Natural killer cell treated with Interleukin-12 subunit alpha and Interleukin-12 subunit beta and Interleukin-15 and Interleukin-18, amount 100 ng/mL, for 72 hours (primary cell): ENCODE data around the gene EPS8L1. TPM values are rescaled to one million over a fixed set of nuclear protein-coding genes. Genes with fewer than 3 reads are reported as not detected.
A peak's percentile ranks its signal among the peaks of the same experiment; 100 is the strongest.
"Not testable (repeated sequence)": the region's sequence is repeated elsewhere in the genome, so short reads cannot be mapped to it uniquely, and the experiment has no call there.

ENCODE experiments used
- ATAC-seq, 2 donors: fragments of 150-1000 bp; cut with Tn5 transposase in 1 of 2; sonication (Bioruptor Pico), chemical (Tn5 transposase) in 1 of 2; 2 replicates each; pipeline ENCODE4 v1.10.0; 2021
- DNase-seq: peaks from one replicate; pipeline ENCODE4 v3.0.0; 2022; ENCODE audit warnings: low spot score
- H3K27ac Mint-ChIP-seq, 2 donors: 1 replicate in 1 of 2; 2 replicates in 1 of 2; pipeline ENCODE4 v1.8.0; 2022; ENCODE audit warnings: mixed read lengths in 2 of 2, mild to moderate bottlenecking in 1 of 2, moderate library complexity in 1 of 2
- H3K27me3 Mint-ChIP-seq, 2 donors: 1 replicate in 1 of 2; 2 replicates in 1 of 2; pipeline ENCODE4 v1.8.0; 2022; ENCODE audit warnings: mixed read lengths in 2 of 2
- H3K36me3 Mint-ChIP-seq: one replicate; pipeline ENCODE4 v1.8.0; 2022; ENCODE audit warnings: mixed read lengths
- H3K4me1 Mint-ChIP-seq, 2 donors: 1 replicate in 1 of 2; 2 replicates in 1 of 2; pipeline ENCODE4 v1.8.0; 2022; ENCODE audit warnings: low read depth in 2 of 2, mixed read lengths in 2 of 2, mild to moderate bottlenecking in 1 of 2
- H3K4me3 Mint-ChIP-seq: one replicate; pipeline ENCODE4 v1.8.0; 2022; ENCODE audit warnings: mixed read lengths
- H3K9me3 Mint-ChIP-seq: 2 replicates; pipeline ENCODE4 v1.8.0; 2022; ENCODE audit warnings: mixed read lengths
- total RNA-seq, 2 donors: library from RNA; stranded (reverse); gene quantifications; one replicate each; pipeline ENCODE4 v1.2.3, GENCODE V29; 2022

Gene EPS8L1
- total RNA-seq, 2 donors from 2014 or later, result 1.3 to 8.7 TPM

DNA sequence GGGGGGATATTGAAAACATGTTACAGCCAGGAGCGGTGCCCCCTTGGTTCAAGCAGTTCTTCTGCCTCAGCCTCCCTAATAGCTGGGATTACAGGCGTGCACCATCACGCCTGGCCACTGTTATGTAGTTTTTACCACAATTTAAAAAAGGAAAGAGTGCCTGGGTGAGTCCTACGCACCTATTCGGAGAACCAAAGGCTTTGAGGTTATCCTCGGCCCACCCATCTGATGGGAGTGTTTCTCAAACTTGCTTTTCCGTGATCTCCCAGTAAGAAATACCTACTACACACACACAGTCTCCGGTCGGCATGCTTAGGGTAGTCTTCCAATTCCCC, 33.4 kb upstream of the EPS8L1 start:
- no peak for ATAC-seq
- no peaks in the 10 kb centered on the region for H3K36me3 Mint-ChIP-seq
- no peak for DNase-seq
- H3K27ac Mint-ChIP-seq, result peak overlapping the region; percentile 74 to 75
- peak overlapping the region; percentile 78 for H3K4me3 Mint-ChIP-seq
- peaks cover 15 to 22% of the 10 kb centered on the region in 2 donors for H3K4me1 Mint-ChIP-seq
- H3K27me3 Mint-ChIP-seq, result no peaks in the 10 kb centered on the region
- H3K9me3 Mint-ChIP-seq, result no peaks in the 10 kb centered on the region

- Mint-ChIP-seq H3K4me1 (peaks cover 15 to 22% of the 10 kb centered on the region in 2 donors), H3K36me3 (no peaks in the 10 kb centered on the region), H3K9me3 (no peaks in the 10 kb centered on the region), H3K27me3 (no peaks in the 10 kb centered on the region), H3K4me3 (peak overlapping the region; percentile 78), H3K27ac (peak overlapping the region; percentile 74 to 75)
- DNase-seq, result no peak
- ATAC-seq, result no peak
These were observed 33.0 kb upstream of the EPS8L1 start for GRCh38 chr19:55042688-55043087.

- H3K4me3 Mint-ChIP-seq, result no peak overlapping the region
- no peaks in the 10 kb centered on the region for H3K27me3 Mint-ChIP-seq
- DNase-seq, result no peak
- H3K36me3 Mint-ChIP-seq, result no peaks in the 10 kb centered on the region
- H3K9me3 Mint-ChIP-seq, result no peaks in the 10 kb centered on the region
- ATAC-seq, result no peak
- no peak overlapping the region for H3K27ac Mint-ChIP-seq
- peaks cover 15 to 22% of the 10 kb centered on the region in 2 donors for H3K4me1 Mint-ChIP-seq
These were observed 31.4 kb upstream of the EPS8L1 start for GRCh38 chr19:55044286-55044685.

GRCh38 chr19:55044771-55045716, 30.6 kb upstream of the EPS8L1 start:
- no peak overlapping the region for H3K4me3 Mint-ChIP-seq
- peaks cover 15 to 17% of the 10 kb centered on the region in 2 donors for H3K4me1 Mint-ChIP-seq
- no peaks in the 10 kb centered on the region for H3K36me3 Mint-ChIP-seq
- no peak for DNase-seq
- ATAC-seq, result no peak
- H3K27ac Mint-ChIP-seq, result no peak overlapping the region
- H3K27me3 Mint-ChIP-seq, result no peaks in the 10 kb centered on the region
- no peaks in the 10 kb centered on the region for H3K9me3 Mint-ChIP-seq

GRCh38 chr19:55046975-55047622, 28.6 kb upstream of the EPS8L1 start:
- Mint-ChIP-seq H3K4me1 (peaks cover 7 to 9% of the 10 kb centered on the region in 2 donors), H3K36me3 (no peaks in the 10 kb centered on the region), H3K27ac (no peak overlapping the region), H3K27me3 (no peaks in the 10 kb centered on the region), H3K9me3 (no peaks in the 10 kb centered on the region), H3K4me3 (no peak overlapping the region)
- no peak for ATAC-seq
- DNase-seq, result no peak

DNA sequence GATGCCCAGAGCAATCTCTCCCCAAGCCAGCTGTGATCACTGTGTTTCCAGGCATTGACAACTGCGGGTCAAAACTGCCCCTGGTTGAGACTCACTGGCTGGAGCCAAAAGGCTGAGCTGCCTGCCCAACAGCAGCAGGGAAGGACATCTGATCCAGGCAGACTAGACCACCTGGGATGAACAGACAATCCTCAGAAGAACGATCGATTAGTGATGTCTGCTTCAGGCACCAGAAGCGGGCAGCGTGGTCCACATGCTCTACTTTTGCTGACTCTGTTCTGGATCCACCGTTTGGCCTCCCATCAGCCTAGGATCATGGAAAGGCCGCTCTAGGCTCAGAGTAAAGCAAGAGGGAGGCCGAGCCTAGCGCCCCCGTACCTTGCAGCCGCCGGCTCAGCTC, 27.7 kb upstream of the EPS8L1 start:
- no peak for ATAC-seq
- no peak overlapping the region for H3K4me3 Mint-ChIP-seq
- no peak for DNase-seq
- peaks cover 0 to under 1% of the 10 kb centered on the region in 2 donors for H3K4me1 Mint-ChIP-seq
- no peaks in the 10 kb centered on the region for H3K36me3 Mint-ChIP-seq
- no peaks in the 10 kb centered on the region for H3K27me3 Mint-ChIP-seq
- no peak overlapping the region for H3K27ac Mint-ChIP-seq
- no peaks in the 10 kb centered on the region for H3K9me3 Mint-ChIP-seq

GRCh38 chr19:55048446-55048845, 27.2 kb upstream of the EPS8L1 start:
- Mint-ChIP-seq H3K36me3 (no peaks in the 10 kb centered on the region), H3K27ac (no peak overlapping the region), H3K9me3 (no peaks in the 10 kb centered on the region), H3K27me3 (no peaks in the 10 kb centered on the region), H3K4me3 (no peak overlapping the region), H3K4me1 (peaks cover 0 to 3% of the 10 kb centered on the region in 2 donors)
- DNase-seq, result peak; percentile 42
- ATAC-seq, result no peak

DNA sequence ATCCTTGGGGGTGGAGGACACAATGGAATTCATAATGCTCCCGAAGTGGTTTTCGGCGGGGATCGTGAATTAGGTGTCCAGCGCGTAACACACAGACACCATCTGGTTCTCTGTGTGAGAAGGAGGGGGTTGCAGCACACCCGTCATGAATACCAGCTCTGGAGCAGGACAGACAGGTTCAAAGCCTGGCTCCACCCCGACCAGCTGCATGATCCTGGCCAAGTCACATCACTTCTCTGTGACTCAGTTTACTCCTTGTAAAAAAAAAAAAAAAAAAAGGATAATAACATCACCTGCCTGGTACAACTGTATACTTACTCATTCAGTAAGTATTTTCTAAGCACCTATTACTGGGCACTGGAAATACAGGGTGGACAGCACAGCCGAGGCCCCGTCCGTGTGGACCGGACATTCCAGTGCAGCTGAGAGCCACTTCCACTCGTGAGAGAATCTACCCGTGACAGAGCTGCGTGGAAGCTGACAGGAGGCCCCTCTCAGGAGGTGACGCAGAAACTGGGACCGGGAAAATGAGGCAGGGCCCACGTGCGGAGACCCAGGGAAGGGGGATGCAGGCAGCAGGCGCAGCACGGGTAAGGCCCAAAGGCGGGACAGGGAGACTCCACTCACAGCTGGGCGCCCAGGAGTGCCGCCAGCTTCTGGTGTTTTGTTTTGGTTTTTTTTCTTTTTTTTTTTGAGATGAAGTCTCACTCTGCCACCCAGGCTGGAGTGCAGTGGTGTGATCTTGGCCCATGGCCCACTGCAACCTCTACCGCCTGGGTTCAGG, 24.7 kb upstream of the EPS8L1 start:
- no peak overlapping the region for H3K27ac Mint-ChIP-seq
- H3K36me3 Mint-ChIP-seq, result no peaks in the 10 kb centered on the region
- ATAC-seq, result no peak

GRCh38 chr19:55053735-55054134, 21.9 kb upstream of the EPS8L1 start:
- no peaks in the 10 kb centered on the region for H3K27me3 Mint-ChIP-seq
- peaks cover 0 to 5% of the 10 kb centered on the region in 2 donors for H3K4me1 Mint-ChIP-seq
- H3K36me3 Mint-ChIP-seq, result peaks cover 4% of the 10 kb centered on the region
- ATAC-seq, result no peak
- H3K27ac Mint-ChIP-seq, result no peak overlapping the region
- H3K9me3 Mint-ChIP-seq, result no peaks in the 10 kb centered on the region
- H3K4me3 Mint-ChIP-seq, result no peak overlapping the region
- DNase-seq, result peak; percentile 10

More for the DNA sequence above, 24.7 kb upstream of the EPS8L1 start:
- Mint-ChIP-seq H3K27me3 (no peaks in the 10 kb centered on the region), H3K4me3 (no peak overlapping the region), H3K9me3 (no peaks in the 10 kb centered on the region), H3K4me1 (peaks cover 0 to 3% of the 10 kb centered on the region in 2 donors)
- DNase-seq, result no peak

DNA sequence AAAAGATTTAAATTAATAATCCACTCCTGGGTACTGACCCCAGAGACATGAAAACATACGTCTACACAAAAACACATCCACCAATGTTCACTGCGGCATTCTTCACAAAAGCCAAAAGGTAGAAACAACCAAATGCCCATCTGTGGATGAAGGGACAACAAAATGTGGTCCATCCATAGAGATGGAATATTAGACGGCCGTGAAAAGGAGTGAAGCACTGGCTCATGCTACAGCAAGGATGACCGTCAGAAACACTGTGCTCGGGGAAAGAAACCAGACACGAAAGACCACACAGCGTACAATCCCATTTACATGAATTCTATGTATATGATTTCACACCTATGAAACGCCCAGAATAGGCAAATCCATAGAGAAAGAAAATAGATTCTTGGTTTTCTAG, 18.8 kb upstream of the EPS8L1 start:
- DNase-seq (peak; percentile 13), ATAC-seq (no peak)
- Mint-ChIP-seq H3K9me3 (no peaks in the 10 kb centered on the region), H3K27ac (no peak overlapping the region), H3K4me3 (no peak overlapping the region), H3K36me3 (peaks cover 4% of the 10 kb centered on the region), H3K4me1 (peaks cover under 1 to 12% of the 10 kb centered on the region in 2 donors), H3K27me3 (no peaks in the 10 kb centered on the region)

GRCh38 chr19:55058781-55059610, 16.7 kb upstream of the EPS8L1 start:
- Mint-ChIP-seq H3K9me3 (no peaks in the 10 kb centered on the region), H3K27me3 (no peaks in the 10 kb centered on the region), H3K36me3 (peaks cover 4% of the 10 kb centered on the region), H3K4me1 (peaks cover 9 to 15% of the 10 kb centered on the region in 2 donors), H3K4me3 (no peak overlapping the region), H3K27ac (peak overlapping the region in 1 of 2 donors; percentile 18)
- DNase-seq, result peak; percentile 8
- no peak for ATAC-seq

DNA sequence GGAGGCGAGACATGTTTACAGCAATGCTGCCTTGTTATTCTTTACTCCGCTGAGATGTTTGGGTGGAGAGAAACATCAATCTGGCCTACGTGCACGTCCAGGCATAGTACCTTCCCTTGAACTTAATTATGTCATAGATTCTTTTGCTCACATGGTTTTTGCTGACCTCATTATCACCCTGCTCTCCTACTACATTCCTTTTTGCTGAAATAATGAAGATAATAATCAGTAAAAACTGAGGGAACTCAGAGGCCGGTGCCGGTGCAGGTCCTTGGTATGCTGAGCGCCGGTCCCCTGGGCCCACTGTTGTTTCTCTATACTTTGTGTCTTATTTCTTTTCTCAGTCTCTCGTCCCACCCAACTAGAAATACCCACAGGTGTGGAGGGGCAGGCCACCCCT, 15.4 kb upstream of the EPS8L1 start:
- not testable (repeated sequence) for ATAC-seq, H3K27me3 Mint-ChIP-seq, H3K9me3 Mint-ChIP-seq, H3K27ac Mint-ChIP-seq, H3K36me3 Mint-ChIP-seq, H3K4me3 Mint-ChIP-seq
- H3K4me1 Mint-ChIP-seq, result peaks cover 9 to 15% of the 10 kb centered on the region in 2 donors
- DNase-seq, result peak; percentile 31
